Measurements from ENCODE around the gene BORCS6. TPM values are rescaled to one million over a fixed set of nuclear protein-coding genes. Genes with fewer than 3 reads are reported as not detected.

Gene BORCS6
- total and polyA plus RNA-seq, 2 of the 4 experiments (the other 2 are of a cell fraction), result 2.7 to 3.3 TPM

DNA sequence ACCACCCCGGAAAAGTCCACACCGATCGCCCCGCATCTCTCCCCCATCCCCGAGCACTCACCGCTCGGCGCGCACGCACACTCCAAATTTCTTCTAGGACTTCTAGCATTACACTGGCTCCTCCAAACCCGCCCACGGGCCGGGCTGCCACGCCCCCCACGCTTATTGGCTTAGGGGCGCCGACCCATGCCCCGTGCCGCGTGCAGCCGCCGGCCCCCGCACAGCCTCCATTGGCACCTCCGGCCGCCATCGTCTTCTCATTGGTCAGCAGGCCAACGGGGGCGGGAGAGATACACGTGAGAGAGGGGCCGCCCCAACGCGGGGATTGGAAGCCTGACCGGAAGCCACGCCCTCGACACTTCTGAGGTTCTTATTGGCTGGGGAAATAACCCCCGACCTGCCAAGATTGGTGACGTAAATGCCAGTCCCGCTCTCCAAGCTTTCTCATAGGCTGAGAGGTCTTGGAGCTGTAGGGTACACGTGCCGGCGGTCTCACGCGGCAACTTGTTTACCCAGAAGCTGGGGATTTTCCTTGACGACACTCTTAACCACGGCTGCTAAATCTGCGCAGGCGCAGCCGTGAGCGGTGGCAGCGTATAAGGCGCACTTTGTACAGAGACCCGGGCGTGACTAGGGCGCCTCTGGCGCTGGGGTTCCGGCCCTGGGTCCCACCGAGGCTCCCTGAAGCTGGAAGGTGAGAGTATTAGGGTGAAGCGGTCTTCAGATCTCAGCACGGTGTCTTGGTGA lies 33.6 kb downstream of the BORCS6 start:
- Histone ChIP-seq H3K4me2 (ENCODE audit: low read depth, low read length) (peak overlapping the region; percentile 87), H2BK15ac (ENCODE audit: low read depth, low read length) (no peak overlapping the region), H3K23ac (ENCODE audit: low read depth, low read length) (peak overlapping the region; percentile 84; the same call in 1 of the 2 replicates), H4K5ac (ENCODE audit: low read depth, low read length) (peak overlapping the region; percentile 43; the same call in 1 of the 2 replicates), H3K27ac (ENCODE audit: insufficient read depth, low read length) (peak overlapping the region; percentile 63), H2AK9ac (replicated peaks; ENCODE audit: low read depth, low read length, poor library complexity) (peak overlapping the region; percentile 81), H3K14ac (replicated peaks; ENCODE audit: low read depth, low read length) (peak overlapping the region; percentile 61; the same call in 1 of the 2 replicates), H3K56ac (ENCODE audit: extremely low read depth, insufficient read depth, low read length) (0 out of 2 replicates have a peak overlapping the region, but pooled peaks have one; percentile 17), H3K36me3 (ENCODE audit: control insufficient read depth, insufficient read depth, low read length) (peaks cover 14% of the 10 kb centered on the region), H3K27me3 (ENCODE audit: control insufficient read depth, insufficient read depth, low read length) (no peaks in the 10 kb centered on the region), H2BK5ac (ENCODE audit: low read depth, low read length, poor library complexity, severe bottlenecking) (peak overlapping the region; percentile 75), H2AK5ac (ENCODE audit: low read depth, low read length) (peak overlapping the region; percentile 54; the same call in 1 of the 2 replicates), H3K9me1 (ENCODE audit: insufficient read depth, low read length) (peaks cover 17% of the 10 kb centered on the region), H3K4me1 (ENCODE audit: control insufficient read depth, insufficient read depth, low read length) (peaks cover 22% of the 10 kb centered on the region), H2BK120ac (ENCODE audit: low read depth, low read length) (peak overlapping the region; percentile 7; the same call in 1 of the 2 replicates), H3K18ac (ENCODE audit: low read depth, low read length) (peak overlapping the region; percentile 43; the same call in 1 of the 2 replicates), H2AFZ (replicated peaks; ENCODE audit: low read length, poor library complexity) (peak overlapping the region; percentile 89), H2BK20ac (ENCODE audit: low read depth, low read length) (no peak overlapping the region), H3K4me3 (ENCODE audit: insufficient read depth, low read depth, low read length) (peak overlapping the region; percentile 69), H3K4ac (ENCODE audit: low read depth, low read length) (peak overlapping the region; percentile 74), H3K79me1 (ENCODE audit: low read depth in 1 of 2, low read length in 2 of 2) (peaks cover 8 to 48% of the 10 kb centered on the region in 2 experiments), H3K9ac (ENCODE audit: low read depth, low read length) (peak overlapping the region; percentile 55), H3K9me3 (ENCODE audit: control insufficient read depth, insufficient read depth, low read length) (no peaks in the 10 kb centered on the region), H4K8ac (ENCODE audit: low read depth in 2 of 2, low read length in 2 of 2) (peak overlapping the region in 1 of 2 experiments; percentile 95; a peak in 2 of 4 replicates), H4K20me1 (ENCODE audit: insufficient read depth, low read length) (peaks cover 11% of the 10 kb centered on the region), H4K91ac (ENCODE audit: insufficient read depth, low read depth, low read length) (peak overlapping the region; percentile 17; the same call in 1 of the 2 replicates)
- POLR2A ChIA-PET (ENCODE audit: unreplicated experiment), result interaction anchor here (1.4 kb wide), 1 partner anchor 17 kb away, joined by 8 read pairs; no protein-coding TSS in a partner anchor
- ATAC-seq (ENCODE audit: low read depth), result peak; percentile 69
- BruUV-seq (replicated peaks), result no TSS peak
- in situ Hi-C loops (cut with MboI; ENCODE audit: low sequenced_read_pairs), result loop anchor here (25.0 kb wide), 1 partner anchor 919 kb away; the partner anchor contains the start of genes DVL2, GABARAP and PHF23
- 0% methylated on average over 12 of the region's 59 CpGs; no CpG with 5 or more reads in 1 of the 2 experiments for WGBS, 2 experiments (ENCODE audit: extremely low coverage in 2 of 2, insufficient read length in 1 of 2)
- dilution Hi-C loops (cut with HindIII; ENCODE audit: low sequenced_read_pairs, unreplicated experiment), result no loop called here
- DNase-seq, result peak; percentile 100
- CTCF ChIA-PET, result interaction anchor here (0.8 to 1.2 kb wide), 5 partner anchors 19 to 87 kb away, joined by 3 to 7 read pairs (median 4); no protein-coding TSS in a partner anchor
- intact Hi-C loops (cut with micrococcal nuclease), result loop anchor here (1.0 to 5.0 kb wide), 3 partner anchors 31 to 74 kb away; no protein-coding TSS in a partner anchor
- peak; percentile 62; the same call in 1 of the 2 replicates for TF ChIP-seq NFE2L2 (IDR thresholded peaks at IDR 0.05; ENCODE audit: low read depth, low read length)
- TF ChIP-seq FOS (IDR thresholded peaks at IDR 0.05; ENCODE audit: low read depth, low read length), result peak; percentile 82
- TF ChIP-seq MAFK (IDR thresholded peaks at IDR 0.05; ENCODE audit: low read depth, low read length), result no peak
- TF ChIP-seq MAZ (IDR thresholded peaks at IDR 0.05; ENCODE audit: borderline replicate concordance, low read depth, low read length), result peak; percentile 75; the same call in 1 of the 2 replicates
- TF ChIP-seq CEBPB (IDR thresholded peaks at IDR 0.05; ENCODE audit: low read depth, low read length), result no peak
- TF ChIP-seq, protein P1, sequence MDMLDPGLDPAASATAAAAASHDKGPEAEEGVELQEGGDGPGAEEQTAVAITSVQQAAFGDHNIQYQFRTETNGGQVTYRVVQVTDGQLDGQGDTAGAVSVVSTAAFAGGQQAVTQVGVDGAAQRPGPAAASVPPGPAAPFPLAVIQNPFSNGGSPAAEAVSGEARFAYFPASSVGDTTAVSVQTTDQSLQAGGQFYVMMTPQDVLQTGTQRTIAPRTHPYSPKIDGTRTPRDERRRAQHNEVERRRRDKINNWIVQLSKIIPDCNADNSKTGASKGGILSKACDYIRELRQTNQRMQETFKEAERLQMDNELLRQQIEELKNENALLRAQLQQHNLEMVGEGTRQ (IDR thresholded peaks at IDR 0.05; ENCODE audit: low read depth, low read length), result peak; percentile 65
- TF ChIP-seq, protein P2, sequence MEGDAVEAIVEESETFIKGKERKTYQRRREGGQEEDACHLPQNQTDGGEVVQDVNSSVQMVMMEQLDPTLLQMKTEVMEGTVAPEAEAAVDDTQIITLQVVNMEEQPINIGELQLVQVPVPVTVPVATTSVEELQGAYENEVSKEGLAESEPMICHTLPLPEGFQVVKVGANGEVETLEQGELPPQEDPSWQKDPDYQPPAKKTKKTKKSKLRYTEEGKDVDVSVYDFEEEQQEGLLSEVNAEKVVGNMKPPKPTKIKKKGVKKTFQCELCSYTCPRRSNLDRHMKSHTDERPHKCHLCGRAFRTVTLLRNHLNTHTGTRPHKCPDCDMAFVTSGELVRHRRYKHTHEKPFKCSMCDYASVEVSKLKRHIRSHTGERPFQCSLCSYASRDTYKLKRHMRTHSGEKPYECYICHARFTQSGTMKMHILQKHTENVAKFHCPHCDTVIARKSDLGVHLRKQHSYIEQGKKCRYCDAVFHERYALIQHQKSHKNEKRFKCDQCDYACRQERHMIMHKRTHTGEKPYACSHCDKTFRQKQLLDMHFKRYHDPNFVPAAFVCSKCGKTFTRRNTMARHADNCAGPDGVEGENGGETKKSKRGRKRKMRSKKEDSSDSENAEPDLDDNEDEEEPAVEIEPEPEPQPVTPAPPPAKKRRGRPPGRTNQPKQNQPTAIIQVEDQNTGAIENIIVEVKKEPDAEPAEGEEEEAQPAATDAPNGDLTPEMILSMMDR (conservative IDR thresholded peaks at IDR 0.05; ENCODE audit: low read depth, low read length), result 0 out of 2 replicates have a peak, but pooled peaks have one; percentile 26
- peak; percentile 44 for TF ChIP-seq RAD21 (IDR thresholded peaks at IDR 0.05; ENCODE audit: low read length)
- TF ChIP-seq SMC3 (IDR thresholded peaks at IDR 0.05; ENCODE audit: low read depth, low read length), result no peak
- TF ChIP-seq CHD1 (IDR thresholded peaks at IDR 0.05; ENCODE audit: low read depth, low read length), result no peak; the same call in 1 of the 2 replicates
- no peak for TF ChIP-seq RFX5 (IDR thresholded peaks at IDR 0.05; ENCODE audit: low read depth, low read length)
- TF ChIP-seq MXI1 (IDR thresholded peaks at IDR 0.05; ENCODE audit: borderline replicate concordance, low read depth, low read length), result peak; percentile 81; the same call in 1 of the 2 replicates

Data from IMR-90 (cell line).